ENCODE measurements around the gene THSD4. TPM values are rescaled to one million over a fixed set of nuclear protein-coding genes. Genes with fewer than 3 reads are reported as not detected.

The THSD4 gene
- total and polyA plus RNA-seq, 2 of the 8 experiments (the other 6 are each of a cell fraction or from before 2014, with no cell fraction given) = 2.5 to 6.2 TPM

DNA sequence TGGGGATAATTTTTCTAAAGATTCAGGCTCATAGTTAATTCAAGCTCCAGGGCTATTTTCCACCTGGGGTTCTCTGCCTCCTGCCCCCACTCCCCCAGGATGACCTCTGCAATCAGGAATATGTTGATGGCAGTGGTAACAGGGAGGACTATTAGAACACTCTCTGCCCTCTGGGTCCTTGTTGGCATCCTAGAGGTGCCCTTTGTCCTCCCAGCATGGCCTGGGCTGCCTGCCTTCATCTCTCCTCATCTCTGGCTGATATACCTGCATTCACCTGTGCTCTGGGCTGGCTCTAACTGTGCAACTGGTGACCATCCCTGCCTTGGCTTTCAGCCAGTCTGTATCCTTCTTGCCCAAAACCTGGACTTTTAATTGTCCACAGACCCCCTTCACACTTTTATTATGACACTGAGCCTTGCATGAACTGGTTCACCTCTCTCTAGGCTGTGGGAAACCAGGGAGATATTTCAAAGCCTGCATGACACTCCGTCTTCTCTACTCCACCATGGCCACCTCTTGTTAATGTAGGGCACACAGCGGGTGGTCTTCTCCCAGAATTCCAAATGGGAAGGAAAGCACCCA lies 199.8 kb downstream of the THSD4 start:
- H3K4me1 ChIP-seq (replicated peaks in 1 of 4; ENCODE audit: control insufficient read depth in 3 of 4, insufficient read depth in 4 of 4, low read length in 3 of 4) = peaks cover 0 to 4% (median under 1%) of the 10 kb centered on the region in 4 experiments; a peak in 1 of 7 replicates
- TF ChIP-seq ZNF274 (IDR thresholded peaks at IDR 0.05; ENCODE audit: borderline replicate concordance, extremely low read depth, low read length) = no peak
- no peak for TF ChIP-seq POLR2AphosphoS5 (IDR thresholded peaks at IDR 0.05; ENCODE audit: low read depth, low read length)
- H4K20me1 ChIP-seq (replicated peaks in 1 of 2; ENCODE audit: control insufficient read depth in 1 of 2, insufficient read depth in 2 of 2, low read length in 2 of 2) = no peaks in the 10 kb centered on the region
- no peaks in the 10 kb centered on the region for H3K79me1 ChIP-seq (ENCODE audit: low read depth, low read length)
- DNase-seq (ENCODE audit: low read depth in 1 of 2, low spot score in 2 of 2) (no peak), FAIRE-seq (no peak)
- no peaks in the 10 kb centered on the region; the same call in 1 of the 2 replicates for H3K23me2 ChIP-seq (ENCODE audit: low read depth, low read length)
- no peak overlapping the region for H3K9ac ChIP-seq (replicated peaks in 1 of 4; ENCODE audit: extremely low read depth in 1 of 4, low read depth in 3 of 4, low read length in 3 of 4)
- H4K91ac ChIP-seq (replicated peaks; ENCODE audit: insufficient read length, low read length) = no peak overlapping the region
- no peak overlapping the region for H3K4me2 ChIP-seq (ENCODE audit: insufficient read depth in 1 of 2, low read depth in 2 of 2, low read length in 2 of 2)
- H3K56ac ChIP-seq (replicated peaks; ENCODE audit: insufficient read length, low read depth, low read length) = no peak overlapping the region
- H2BK120ac ChIP-seq (replicated peaks; ENCODE audit: low read depth, low read length) = no peak overlapping the region
- H3K9me3 ChIP-seq (ENCODE audit: insufficient read depth in 2 of 2, low read depth in 1 of 2, low read length in 1 of 2) = peaks cover 0 to 3% of the 10 kb centered on the region in 2 experiments; a peak in 2 of 4 replicates
- H3K27ac ChIP-seq (ENCODE audit: low read depth, low read length) = no peak overlapping the region
- no peak overlapping the region for H3K23ac ChIP-seq (ENCODE audit: insufficient read length)
- no peak overlapping the region for H2AFZ ChIP-seq (ENCODE audit: low read length)
- ChIA-PET POLR2A (ENCODE audit: partially characterized antibody) (no interaction called here), CTCF (ENCODE audit: partially characterized antibody) (no interaction called here)
- H3K14ac ChIP-seq (ENCODE audit: insufficient read length) = no peak overlapping the region
- H2BK15ac ChIP-seq (ENCODE audit: low read length) = no peak overlapping the region
- H3K27me3 ChIP-seq (replicated peaks in 1 of 4; ENCODE audit: control insufficient read depth in 3 of 4, extremely low read depth in 1 of 4, insufficient read depth in 3 of 4, low read length in 3 of 4) = no peaks in the 10 kb centered on the region
- no peak overlapping the region for H3K4me3 ChIP-seq (ENCODE audit: extremely low read depth in 1 of 4, insufficient read depth in 2 of 4, low read depth in 3 of 4, low read length in 4 of 4)
- H4K8ac ChIP-seq (ENCODE audit: extremely low read depth, insufficient read depth, low read length) = no peak overlapping the region
- no peaks in the 10 kb centered on the region for H3K36me3 ChIP-seq (ENCODE audit: control insufficient read depth in 2 of 4, insufficient read depth in 4 of 4, low read length in 3 of 4)
- 84% methylated on average over 2 of the region's 2 CpGs; no CpG with 5 or more reads in 1 of the 2 experiments for WGBS, 2 experiments (ENCODE audit: extremely low coverage in 1 of 2, insufficient coverage in 1 of 2, insufficient read length in 1 of 2, insufficient replicate concordance in 2 of 2, low coverage in 1 of 2, low lambda C conversion rate in 2 of 2, missing lambda C conversion rate in 1 of 2)
- 0 out of 2 replicates have a peak overlapping the region, but pooled peaks have one; percentile 63 for H2BK20ac ChIP-seq (ENCODE audit: low read length)
- no peak overlapping the region for H2BK5ac ChIP-seq (ENCODE audit: low read depth, low read length)
- no peaks in the 10 kb centered on the region for H3K79me2 ChIP-seq (ENCODE audit: control insufficient read depth in 1 of 2, insufficient read depth in 2 of 2, low read length in 2 of 2)
- no peak overlapping the region for H4K5ac ChIP-seq (ENCODE audit: insufficient read length, low read depth, low read length)
- no peak overlapping the region for H2BK12ac ChIP-seq (ENCODE audit: low read depth, low read length)
- H2AK5ac ChIP-seq (ENCODE audit: low read depth, low read length) = no peak overlapping the region
- no peak overlapping the region for H3K18ac ChIP-seq (ENCODE audit: extremely low read depth, low read length)
- no peak overlapping the region for H3K4ac ChIP-seq (replicated peaks; ENCODE audit: insufficient read length, low read depth, low read length)

All from H1 (cell line).